GM21825 (cell line): ENCODE data around the gene RFC5.
A peak's percentile ranks its signal among the peaks of the same experiment; 100 is the strongest.
"Not testable (repeated sequence)": the region's sequence is repeated elsewhere in the genome, so short reads cannot be mapped to it uniquely, and the experiment has no call there.

Experiments
- ATAC-seq: cut with Tn5 transposase; IDR thresholded peaks from one replicate; pipeline ENCODE4 v1.9.1; 2021; ENCODE audit warnings: mild to moderate bottlenecking, moderate library complexity; ENCODE audit not compliant: unreplicated experiment

RFC5 gene, protein sequence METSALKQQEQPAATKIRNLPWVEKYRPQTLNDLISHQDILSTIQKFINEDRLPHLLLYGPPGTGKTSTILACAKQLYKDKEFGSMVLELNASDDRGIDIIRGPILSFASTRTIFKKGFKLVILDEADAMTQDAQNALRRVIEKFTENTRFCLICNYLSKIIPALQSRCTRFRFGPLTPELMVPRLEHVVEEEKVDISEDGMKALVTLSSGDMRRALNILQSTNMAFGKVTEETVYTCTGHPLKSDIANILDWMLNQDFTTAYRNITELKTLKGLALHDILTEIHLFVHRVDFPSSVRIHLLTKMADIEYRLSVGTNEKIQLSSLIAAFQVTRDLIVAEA

DNA sequence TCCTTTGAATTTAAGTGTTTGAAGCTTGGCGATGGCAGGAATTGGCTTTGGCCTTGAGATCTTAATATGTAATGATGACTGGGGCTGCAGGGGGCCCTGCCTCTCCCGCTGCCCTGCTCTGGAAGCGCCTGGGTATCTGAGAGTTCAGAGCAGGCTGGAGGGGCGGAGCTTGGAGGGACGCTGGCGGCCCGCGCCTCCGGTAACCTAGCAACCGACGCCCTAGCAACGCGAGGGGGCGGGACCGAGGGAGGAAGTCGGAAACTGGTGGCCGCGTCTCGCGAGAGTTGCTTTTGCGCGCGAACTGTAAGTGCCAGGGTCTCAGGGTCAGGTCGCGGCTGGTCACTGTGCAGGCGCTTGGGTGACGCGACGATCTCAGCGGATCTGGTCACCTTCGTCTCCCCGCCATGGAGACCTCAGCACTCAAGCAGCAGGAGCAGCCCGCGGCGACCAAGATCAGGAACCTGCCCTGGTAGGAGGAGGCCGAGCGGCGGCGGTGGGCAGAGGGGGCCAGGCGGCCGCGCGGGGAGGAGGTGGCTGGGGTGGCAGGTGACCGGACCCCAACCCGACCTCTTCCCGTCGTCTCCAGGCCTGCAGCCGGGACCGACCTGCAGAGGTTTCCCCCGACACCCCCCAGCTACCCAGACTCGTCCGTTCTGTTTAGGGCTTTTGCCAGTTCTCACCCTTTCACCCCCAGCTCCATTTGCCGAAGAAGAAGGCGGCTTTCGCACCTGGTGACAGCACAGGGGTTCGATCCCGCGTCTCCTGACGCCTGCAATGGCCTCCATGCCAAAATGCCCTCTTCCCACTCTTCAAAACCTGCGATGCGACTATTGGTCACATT, at the start of gene RFC5:
RFC5 (plus strand) TSS at position 280 of the 841 bp plus-strand sequence; CDS start at position 405, 125 bp downstream.
- peak; percentile 98 for ATAC-seq

DNA sequence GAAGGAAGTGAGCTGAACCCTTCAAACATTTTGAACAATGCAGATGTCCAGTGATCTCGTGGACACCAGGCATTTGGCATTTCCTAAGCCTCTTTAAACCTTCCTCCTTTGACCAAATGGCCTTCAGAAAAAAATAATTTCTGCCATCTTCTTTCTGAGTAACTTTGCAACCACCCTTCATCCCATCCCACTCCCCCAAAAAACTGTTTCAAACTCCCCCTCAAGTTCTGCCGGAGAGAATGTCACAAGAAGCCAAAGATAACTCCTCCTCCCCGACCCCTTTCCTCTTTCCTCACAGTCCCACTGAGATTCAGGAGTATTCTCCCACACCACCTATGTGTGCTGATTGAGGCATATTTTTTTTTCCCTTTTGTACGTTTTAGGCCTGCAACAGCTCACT, 49.5 kb upstream of the RFC5 start:
- no peak for ATAC-seq

DNA sequence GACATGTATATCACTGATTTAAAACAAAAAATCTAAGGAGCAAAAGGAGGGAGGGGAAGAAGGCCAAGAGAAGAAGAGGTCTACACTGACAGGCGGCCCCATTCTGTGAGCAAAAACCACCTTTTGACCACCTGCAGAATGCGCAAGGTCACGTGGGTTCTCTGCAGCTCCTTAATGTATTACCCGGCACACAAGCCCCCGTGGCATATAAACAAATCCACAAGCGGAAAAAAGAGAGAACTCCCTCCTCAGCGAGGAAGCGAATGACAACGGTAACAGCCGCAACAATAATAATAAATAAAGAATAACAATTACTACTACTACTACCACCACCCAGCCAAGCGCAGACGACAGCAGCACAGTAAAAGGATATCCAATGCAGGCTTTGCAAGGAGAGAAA, 49.0 kb upstream of the RFC5 start:
- ATAC-seq, result no peak

DNA sequence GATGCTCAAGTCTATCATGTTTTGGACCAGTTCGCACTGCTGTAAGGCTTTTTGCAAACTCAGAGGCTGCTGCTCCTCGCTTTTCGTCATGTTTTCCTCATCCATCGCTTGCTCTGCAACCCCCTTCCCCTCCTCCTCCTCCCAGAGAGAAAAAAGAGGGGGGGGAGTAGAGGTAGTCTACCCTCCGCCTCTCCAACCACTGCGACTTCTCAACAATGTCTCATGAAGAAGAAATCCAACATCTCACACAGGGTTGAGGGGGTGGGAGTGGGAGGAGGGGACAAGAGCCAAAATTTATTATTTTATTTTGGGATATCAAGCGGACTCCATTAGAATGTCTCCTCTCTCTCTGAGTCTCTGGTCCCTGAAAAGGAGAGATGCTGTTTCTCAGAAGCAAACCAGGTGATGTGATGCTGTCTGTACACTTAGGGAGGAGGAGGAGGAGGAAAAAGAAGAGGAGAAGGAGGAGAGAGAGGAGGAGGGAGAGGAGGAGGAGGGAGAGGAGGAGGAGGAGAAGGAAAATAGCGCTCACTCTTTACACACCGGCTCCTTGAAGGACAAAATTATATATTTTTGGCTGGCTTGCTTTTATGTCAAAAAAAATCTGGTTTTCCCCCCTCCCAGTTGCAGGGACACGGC, 48.2 kb upstream of the RFC5 start:
- no peak for ATAC-seq

DNA sequence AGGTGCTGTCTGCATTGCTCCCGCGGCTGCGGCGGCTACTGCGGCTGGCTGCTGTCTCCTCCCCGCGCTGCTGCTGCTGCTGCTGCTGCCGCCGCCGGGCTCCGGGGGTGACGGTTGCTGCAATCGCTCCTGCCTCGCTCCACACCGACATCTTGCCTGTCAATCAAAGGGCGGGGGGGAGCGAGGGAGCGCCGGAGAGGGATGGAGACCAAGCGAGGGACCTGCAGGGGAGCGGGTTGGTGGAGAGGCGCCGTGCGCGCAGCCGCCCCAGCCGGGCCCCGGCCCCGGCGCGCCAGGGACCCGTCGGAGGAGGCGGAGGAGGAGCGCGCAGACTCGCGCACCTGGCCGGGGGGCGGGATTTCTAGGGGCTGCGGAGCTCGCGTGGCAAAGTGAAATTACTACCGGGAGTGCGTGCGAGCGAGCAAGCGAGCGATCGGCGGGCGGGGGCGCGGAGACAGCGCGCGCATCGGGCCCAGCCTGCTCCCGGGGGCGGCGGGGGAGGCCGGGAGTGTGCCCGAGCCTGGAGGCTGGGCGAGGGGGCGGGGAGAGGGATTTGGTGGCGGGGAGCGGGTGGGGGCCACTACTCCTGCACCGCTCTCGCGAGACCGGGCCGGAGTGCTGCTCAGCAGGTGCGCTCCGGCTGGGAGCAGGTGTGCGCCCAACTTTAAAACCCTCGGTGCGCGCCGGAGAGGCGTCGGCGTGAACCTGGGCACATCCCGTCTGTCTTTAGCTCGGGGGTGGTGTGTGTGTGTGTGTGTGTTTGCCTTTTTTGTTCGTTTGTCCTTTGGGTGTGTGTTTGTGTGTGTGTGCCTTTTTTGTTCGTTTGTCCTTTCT, 47.5 kb upstream of the RFC5 start, which contains the start of gene KSR2:
KSR2 (minus strand) TSS at position 165 of the 834 bp plus-strand sequence. CDS start 735 bp downstream, outside the sequence.
- no peak for ATAC-seq

DNA sequence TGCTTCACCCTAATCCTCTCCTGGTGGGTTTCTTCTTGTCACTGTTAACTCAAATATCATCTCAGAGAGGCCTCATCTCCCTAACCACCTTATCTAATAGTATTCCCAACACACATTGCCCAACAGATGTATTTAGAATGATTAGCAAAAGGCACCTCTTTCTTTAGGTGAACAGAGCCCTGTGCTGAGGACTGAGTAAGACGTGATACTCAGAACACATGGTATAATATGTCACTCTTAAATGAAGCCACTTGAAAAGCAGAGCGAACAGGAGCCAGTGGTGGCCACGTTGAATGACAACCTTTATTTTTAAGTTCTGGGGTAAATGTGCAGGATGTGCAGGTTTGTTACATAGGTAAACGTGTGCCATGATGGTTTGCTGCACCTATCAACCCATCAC, 46.2 kb upstream of the RFC5 start:
- no peak for ATAC-seq

DNA sequence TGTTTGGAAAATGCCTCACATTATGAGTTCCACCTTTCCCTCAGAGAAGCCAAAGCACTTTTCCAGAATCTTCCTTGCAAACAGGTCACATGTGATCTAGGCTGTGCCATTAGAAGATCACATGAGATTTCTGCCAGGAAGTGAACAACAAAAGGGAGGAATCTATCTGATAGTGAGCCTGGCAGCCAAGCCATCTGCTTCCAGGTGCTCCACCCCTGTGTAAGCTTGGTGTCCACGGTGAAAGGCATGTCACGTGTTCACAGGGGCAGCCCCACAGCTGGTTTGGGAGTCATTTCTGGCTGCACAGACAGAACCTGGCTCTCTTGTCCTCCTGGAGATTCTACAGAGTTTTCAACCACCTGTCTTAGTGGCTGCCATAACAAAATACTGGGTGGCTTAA, 44.2 kb upstream of the RFC5 start:
- no peak for ATAC-seq

DNA sequence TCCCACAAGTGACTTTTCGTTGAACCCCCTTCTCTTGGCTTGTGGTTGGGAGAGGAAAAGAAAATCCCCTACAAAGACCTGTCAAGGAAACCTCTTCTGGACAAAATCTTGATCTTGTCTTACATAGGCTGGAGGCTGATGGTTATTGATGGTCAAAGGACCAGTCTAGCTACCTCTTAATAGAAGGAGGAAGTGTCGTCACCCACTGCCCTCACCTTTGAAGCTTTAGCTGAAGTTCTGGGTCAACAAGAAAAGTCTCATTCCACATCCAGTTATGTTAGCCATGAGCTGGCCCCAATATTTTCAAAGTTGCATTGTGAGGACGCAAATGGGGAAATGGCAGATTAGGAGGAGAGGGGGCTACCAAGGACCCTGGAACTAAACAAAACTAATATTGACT, 41.5 kb upstream of the RFC5 start:
- ATAC-seq, result no peak

DNA sequence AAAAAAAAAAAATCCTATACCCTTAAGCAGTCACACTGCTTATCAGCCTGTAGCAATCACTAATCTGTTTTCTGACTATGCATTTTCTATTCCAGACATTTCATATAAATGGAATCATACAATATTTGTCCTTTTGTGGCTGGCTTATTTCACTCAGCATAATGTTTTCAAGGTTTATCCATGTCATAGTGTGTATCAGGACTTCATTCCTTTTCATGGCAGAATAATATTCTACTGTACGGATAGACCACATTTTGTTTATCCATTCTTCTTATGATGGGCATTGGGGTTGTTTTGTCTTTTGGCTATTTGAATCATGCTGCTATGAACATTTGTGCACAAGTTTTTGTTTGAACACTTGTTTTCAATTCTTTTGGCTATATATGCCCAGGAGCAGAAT, 39.1 kb upstream of the RFC5 start:
- no peak for ATAC-seq

DNA sequence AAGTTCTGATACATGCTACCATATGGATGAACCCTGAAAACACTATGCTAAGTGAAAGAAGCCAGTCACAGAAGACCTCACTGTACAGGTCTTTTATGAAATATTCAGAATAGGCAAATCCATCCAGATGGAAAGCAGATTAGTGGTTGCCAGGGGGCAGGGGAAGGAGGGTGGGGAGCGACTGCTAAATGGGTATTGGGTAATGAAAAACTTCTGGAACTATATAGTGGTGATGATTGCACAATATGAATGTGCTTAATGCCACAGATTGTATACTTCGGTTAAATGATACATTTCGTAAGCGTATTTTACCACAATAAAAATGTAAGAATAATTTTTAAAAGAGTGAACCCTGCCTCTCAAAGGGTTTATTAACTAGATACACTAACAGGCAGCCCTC, 35.9 kb upstream of the RFC5 start:
- ATAC-seq, result no peak

DNA sequence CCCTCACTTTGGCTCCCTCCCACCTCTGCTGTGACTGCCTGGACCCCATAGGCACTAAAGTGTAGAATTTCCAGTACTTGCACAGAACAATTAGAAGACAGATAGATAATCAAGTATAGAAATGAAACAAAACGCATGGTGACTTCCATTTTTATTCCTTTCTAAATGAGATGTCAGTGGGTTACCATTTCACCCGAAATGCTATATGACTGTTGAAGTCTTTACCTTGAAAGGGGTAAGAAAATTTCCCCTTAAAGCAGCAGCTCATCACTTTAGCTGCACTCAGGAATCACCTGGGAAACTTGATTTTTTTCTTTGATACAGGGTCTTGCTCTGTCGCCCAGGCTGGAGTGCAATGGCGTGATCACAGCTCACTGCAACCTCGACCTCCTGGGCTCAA, 35.2 kb upstream of the RFC5 start:
- ATAC-seq, result no peak

DNA sequence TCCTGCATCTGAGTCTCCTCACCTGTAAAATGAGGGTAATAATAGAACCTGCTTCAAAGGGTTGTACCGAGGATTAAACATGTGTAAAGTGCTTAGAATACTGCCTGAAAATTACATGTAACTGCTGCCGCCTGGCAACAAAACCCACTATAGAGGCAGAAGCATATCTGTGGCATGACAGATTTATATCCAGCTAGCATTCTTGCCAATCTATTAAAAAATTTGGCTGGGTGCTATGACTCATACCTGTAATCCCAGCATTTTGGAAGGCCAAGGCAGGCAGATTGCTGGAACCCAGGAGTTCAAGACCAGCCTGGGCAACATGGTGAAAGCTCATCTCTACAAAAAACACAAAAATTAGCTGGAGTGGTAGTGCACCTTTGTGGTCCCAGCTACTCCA, 31.3 kb upstream of the RFC5 start:
- ATAC-seq, result no peak

DNA sequence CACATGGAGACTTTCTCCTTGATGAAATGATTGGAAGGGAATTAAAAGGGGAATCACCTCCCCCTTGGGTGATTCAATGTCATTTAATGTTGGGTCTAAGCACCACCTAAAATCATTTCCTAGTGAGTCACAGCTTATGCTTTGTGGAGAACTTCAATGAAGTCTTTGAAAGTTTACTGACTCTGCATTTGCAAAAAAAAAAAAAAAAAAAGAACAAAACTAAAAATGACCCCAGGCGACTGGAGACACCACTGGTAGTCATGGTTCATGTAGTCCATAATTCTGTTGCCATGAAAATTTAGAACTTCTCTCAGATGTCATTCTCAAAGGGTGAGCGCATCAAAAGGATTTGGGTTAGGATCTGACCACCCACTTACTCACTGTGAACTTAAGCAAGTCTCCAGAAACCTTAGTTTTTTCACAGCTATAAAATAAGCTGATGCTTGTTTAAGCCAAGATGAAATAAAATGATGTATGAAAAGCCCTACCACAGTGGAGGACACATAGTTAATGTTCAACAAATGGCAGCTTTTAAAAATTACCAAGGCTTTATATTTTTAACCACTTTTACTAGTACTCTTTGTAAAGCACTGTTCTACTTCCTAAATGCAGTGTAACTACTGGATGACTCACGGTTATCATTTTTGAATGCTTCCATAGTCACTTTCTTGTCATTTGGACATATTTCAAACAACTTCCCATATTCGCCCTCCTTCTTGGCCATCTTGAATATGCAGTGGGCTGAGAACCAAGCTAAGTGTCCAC, 29.6 kb upstream of the RFC5 start:
- ATAC-seq, result no peak

DNA sequence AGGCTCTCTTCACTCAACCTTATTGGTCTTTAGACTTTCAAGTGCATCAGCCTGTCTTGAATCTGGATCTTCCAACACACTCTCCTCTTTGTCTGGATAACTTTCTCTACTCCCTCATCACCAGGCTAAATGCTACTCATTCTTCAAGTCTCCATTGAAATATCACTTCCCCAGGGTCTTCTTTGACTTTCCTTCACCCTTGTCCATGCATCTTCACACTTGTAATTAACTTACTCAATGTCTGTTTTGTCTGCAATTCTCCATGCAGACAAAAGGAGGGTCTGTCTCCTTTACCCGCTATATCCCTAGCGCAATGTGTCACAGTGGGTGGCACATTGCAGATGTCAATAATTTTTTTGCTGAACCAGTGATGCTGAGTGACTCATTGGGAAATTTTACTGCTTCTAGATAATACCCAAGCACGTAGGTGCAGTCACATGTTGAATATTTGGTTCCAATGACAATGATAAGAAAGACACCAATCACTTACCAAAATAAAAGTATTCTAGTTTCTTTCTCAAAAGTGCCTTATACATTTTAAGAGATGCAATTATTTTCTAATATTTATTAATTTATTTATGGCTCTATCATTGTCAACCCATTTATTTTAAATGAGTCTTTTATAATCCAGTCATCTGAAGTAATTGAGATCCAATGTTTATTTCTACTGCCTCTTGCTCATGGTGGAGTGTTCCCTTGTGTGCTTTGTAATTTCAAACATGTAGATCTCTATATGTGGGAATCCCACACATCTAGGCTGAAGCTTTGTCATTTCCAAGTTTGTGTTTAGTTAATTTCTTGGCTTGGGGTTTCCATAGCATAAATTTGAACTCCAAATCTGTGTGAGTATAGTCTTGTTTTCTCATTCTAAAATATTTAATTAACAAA, 21.7 kb upstream of the RFC5 start:
- ATAC-seq, result no peak

DNA sequence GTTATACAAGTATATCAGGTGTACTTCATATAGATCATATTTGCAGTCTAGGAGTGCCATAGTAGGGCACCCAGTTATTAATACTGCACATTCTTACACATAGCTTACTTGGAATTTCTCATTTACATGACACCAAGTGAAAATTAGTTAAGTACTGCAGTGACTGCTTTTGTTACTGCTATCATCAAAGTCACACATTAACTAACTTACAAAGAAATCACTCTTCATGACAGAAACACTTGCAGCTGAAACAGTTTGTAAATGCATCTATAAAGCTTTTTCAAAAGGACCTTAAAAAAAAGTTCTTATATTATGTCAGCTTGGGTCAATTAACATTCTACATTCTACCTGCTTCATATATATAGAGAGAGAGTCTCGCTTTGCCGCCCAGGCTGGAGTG, 17.8 kb upstream of the RFC5 start:
- no peak for ATAC-seq

DNA sequence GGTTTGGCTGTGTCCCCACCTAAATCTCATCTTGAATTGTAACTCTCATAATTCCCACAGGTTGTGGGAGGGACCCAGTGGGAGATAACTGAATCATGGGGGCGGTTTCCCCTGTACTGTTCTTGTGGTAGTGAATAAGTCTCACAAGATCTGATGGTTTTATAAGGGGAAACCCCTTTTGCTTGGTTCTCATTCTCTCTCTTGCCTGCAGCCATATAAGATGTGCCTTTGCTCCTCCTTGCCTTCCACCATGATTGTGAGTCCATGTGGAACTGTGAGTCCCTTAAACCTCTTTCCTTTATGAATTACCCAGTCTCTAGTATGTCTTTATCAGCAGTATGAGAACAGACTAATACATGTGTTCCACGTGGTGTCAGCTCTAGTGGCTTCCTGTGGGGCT, 16.7 kb upstream of the RFC5 start:
- not testable (repeated sequence) for ATAC-seq

DNA sequence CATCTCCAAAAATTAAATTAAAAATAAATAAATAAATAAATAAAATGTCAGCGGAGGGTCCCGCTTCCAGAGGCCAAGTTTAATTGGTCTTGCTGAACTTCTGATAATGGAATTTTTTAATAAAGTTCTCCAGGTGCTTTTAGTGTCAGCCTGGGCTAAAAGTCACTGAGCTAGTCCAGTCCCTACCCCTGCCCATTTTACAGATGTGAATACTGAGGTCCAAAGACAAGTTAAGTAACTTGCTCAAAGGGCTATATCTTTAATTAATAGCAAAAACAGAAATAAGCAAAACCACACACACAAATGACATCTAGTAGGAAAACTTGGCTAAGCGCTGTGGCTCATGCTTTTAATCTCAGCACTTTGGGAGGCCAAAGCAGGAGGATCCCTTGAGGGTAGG, 5.6 kb upstream of the RFC5 start:
- ATAC-seq, result no peak

DNA sequence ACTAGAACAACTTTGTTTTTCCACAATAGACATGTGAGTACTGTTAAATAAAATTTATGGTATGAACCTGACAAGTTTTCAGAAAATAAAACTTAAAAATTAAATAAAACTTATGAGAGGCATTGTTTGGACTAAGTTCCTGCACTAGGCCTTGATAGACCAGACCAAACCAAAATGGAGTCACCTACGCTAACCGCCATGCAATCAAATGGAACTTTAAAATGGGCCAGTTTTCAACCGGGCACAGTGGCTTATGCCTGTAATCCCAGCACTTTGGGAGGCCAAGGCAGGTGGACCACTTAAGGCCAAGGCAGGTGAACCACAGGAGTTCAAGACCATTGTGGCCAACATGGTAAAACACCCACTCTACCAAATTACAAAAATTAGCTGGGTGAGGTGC, 5.1 kb upstream of the RFC5 start:
- no peak for ATAC-seq

DNA sequence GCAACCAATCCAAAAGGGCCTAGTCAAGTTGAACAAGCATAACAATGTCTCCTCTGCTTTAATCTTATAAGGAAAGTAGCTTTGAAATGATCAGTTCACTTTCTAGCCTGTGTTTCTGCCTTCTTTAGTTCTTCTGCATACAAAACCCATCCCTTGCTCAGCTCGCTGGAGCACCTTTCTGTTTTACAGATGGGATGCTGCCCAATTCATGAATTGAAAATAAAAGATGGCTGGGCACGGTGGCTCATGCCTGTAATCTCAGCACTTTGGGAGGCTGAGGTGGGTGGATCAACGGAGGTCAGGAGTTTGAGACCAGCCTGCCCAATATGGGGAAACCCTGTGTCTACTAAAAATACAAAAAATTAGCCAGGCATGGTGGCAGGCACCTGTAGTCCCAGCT, 4.5 kb upstream of the RFC5 start:
- ATAC-seq, result no peak
